HG03439 (cell line): ENCODE measurements around the gene ADAMTS4.
A peak's percentile ranks its signal among the peaks of the same experiment; 100 is the strongest.
"Not testable (repeated sequence)": the region's sequence is repeated elsewhere in the genome, so short reads cannot be mapped to it uniquely, and the experiment has no call there.

Source experiments
- ATAC-seq: cut with Tn5 transposase; IDR thresholded peaks from one replicate; pipeline ENCODE4 v1.9.1; 2021; ENCODE audit warnings: mild to moderate bottlenecking, moderate library complexity; ENCODE audit not compliant: unreplicated experiment

Gene ADAMTS4

DNA sequence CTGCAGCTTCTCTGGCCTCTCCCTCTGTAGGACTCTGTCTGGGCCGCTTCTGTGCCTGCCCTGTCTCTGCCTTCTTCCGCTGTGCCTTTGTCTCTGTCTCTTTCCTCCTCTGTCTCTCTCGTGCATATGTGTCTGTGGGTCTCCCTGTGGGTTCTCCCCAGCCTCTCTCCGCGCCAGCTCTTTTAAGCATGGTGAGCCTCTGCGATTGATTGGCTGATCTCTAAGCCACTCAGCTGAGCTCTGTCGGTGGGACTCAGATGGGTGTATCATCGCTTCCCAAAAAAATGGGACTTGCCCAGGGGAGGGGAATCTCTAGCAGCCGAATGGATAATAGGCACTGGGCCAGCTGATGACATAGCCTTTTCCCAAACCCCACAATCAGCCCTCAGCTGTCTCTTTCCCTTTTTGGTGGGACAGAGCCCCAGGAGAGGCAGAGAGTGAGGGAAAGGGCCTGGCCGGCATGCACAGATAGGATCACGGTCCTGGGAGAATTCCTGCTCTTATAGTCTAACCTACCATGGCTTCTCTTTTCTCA lies at the start of gene ADAMTS4:
Gene ADAMTS4 (minus strand): TSS at position 158 of the 535 bp plus-strand sequence. CDS start 427 bp downstream, outside the sequence.
- no peak for ATAC-seq

DNA sequence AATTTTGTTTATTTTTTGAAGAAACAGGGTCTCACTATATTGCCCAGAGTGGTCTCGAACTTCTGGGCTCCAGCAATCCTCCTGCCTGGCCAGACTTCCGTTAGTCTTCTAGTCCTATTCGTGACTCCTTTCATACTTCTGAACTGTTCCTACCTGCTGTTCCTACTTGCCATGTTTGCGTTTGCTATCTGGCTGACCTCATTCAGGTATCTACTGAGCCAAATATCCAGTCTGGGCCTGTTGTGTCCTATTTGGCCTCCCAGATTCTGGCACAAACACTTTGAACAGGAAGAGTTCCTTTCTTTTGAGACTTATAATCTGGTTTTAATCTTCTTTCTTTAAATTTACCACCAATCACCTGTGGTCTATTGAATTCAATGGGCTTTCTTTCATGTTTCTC lies 46.0 kb upstream of the ADAMTS4 start:
- no peak for ATAC-seq

DNA sequence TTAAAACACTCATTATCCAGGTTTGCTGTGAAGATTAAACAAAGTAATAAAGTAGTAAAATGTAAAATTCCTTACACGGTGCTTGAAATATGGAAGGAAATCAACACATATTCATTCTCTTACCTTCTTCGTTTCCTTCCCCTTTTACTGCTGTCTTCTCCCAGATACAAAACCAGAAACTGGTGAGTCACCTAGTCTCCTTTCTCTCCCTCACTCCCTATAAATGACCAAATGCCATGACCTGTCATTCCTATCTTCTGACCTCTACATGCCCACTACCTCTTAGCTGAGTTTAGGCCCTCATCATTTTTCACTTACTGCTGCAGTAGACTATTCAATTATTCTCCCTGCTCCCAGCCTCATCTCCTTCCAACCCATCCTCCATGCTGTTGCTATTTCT lies 43.5 kb upstream of the ADAMTS4 start:
- no peak for ATAC-seq

DNA sequence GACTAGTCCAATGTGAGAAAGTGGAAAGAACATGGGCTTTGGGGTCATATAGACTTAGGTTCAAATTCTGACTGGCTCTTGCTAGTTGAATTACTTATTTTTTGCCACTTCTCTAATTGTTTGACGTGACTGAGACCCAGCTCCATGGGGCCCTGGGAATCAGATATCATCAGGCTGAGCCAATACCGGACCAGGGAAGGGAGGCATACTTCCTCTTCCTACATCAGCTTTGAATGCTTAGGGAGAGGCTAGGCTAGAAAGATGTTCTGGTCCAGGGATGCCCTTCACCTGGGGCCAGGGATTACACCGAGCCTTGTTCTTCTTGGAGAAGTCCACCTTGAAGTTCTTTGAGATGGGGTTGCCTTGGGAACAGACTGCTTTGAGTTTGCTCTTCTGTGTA lies 42.8 kb upstream of the ADAMTS4 start:
- ATAC-seq = no peak

GRCh38 chr1:161238039-161238473 lies 39.2 kb upstream of the ADAMTS4 start, which contains the start of gene NR1I3:
NR1I3 (minus strand) TSS chr1:161238203; CDS start chr1:161236565, 1,638 bp downstream.
- no peak for ATAC-seq

DNA sequence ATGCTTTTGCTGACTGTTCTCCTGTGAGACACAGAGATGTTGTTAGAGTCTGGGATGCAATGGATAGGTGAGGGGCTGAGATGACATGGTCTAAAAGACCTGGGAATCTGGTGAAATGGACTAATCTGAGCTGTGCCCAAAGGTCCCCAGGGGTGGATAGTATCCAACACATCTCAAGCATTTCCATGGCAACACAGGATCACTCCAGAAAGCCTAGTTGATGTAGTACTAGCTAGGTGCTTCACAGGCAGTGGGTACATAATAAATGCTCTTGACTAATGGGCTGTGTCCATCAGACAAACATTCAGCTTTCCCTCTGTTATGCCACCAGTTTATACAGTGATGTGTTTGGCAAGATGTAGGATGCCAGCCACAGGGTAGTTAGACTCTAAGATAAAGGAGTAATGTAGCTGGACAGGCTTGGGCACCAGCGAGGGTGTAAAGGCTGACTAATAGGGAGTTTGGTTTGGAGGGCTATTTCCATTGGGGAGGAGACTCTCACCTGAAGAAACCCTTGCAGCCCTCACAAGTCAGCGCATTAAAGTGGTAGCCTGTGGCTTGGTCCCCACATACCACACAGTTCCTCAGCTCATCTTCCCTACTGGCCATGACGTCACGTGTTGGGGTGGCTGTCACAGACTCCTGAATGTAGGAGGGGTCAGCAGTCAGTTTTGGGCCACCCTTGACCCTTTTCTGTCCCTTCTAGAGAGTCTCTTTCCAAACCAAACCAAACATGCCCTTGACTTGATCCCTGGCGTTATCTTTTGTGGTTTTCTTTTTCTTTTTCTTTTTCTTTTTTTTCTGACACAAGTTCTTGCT lies 37.3 kb upstream of the ADAMTS4 start:
- ATAC-seq = no peak

DNA sequence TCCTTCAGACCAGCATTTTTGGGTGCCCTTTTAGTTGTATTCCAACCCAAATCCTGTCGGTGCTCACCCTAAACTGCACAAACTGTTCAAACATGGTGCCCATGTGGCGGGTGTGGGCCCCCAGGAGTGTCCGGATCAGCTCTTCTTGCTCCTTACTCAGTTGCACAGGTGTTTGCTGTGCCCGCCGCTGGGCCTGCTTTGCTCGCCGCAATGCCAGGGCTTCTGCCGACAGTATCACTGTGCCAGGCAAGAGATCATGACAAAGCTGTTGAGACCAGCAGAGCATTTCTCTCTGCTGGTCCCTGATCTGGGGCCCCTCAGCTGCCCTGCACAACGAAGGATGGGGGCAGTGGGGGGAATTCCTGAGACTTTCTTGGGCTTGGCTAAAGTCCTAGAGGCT lies 34.2 kb upstream of the ADAMTS4 start:
- no peak for ATAC-seq

DNA sequence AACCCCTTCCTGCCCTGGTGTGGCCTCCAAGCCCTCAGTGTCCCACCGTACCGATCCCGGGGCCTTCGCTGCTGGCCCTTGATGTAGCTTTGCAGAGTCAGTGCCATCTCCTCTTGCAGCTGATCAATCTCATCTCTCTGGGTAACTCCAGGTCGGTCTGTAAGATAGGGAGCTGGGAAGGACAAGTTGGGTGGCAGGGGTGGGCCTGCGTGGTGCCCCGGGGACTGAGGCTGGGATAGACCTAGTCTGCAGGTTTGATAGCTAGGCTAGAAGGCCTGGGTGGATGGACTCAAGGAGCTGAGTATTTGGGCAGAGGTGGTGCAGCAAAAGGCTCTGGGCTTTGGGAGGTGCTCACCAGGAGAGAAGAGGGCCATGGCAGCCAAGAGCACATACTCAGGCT lies 31.9 kb upstream of the ADAMTS4 start:
- no peak for ATAC-seq

GRCh38 chr1:161229896-161230295 lies 31.0 kb upstream of the ADAMTS4 start:
- no peak for ATAC-seq

- no peak for ATAC-seq
Measured at GRCh38 chr1:161228032-161228431, 29.2 kb upstream of the ADAMTS4 start.

DNA sequence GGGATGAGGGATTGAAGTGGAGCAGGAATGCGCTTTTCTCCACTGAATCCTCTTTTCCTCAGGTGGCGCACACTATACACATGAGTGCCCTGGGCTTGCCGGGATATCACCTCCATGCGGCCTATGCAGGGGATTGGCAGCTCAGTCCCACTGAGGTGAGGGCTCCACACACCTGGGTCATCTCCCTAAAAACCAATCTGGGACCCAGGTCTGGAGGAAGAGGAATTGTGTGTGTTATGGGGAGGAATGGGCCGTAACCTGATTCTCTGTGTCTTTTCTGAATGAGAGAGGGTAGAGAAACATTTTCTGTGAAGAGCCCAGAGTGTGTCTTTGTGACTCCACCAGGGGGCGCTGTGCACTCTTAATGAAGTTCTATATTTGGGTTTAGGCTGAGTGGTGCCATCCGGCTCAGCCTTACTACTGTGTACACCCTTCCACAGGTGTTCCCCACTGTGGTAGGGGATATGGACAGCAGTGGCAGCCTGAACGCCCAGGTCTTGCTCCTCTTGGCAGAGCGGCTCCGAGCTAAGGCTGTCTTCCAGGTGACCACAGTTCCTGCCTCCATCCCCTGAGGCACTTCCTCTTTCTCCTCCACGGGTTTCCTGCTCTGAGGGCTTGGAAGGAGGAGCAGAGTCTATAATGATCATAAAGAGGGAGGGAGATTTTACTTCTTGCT lies 28.5 kb upstream of the ADAMTS4 start:
- peak; percentile 44 for ATAC-seq

DNA sequence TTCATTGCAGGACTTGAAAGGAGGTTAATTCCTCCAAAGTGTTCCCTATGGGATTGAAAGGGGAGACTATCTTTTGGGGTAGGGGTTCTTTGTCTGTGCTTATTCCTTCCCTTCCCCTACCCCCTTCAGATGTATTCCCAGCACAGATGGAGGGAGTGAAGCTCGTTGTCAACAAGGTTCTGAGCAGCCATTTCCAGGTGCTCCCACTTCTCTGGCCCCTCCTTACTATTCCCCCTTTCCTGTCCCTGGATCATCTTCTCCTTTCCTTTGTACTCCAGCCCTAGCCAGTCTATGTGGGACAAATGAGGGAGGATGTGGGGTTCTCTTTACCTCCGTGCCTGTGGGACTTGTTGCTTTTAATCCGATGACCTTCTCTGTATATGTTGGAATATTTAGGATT lies 27.9 kb upstream of the ADAMTS4 start:
- no peak for ATAC-seq

DNA sequence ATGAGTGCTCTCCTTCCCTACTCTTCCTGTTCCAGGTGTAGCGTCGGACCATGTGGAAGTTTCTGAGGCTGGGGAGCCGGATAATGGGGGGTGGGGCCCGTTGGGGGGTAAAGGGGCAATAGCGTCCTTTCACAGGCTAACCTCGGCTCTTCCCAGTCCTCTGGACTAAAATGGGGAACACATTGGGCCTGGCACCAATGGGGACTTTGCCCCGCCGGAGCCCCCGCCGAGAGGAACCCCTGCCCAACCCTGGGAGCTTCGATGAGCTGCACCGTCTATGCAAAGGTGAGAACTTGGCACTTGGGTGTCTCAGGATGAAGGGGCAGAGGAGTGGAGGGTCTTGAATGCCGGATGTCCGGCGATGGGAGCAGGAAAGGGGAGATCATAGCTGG lies 27.5 kb upstream of the ADAMTS4 start:
- ATAC-seq = peak; percentile 1

DNA sequence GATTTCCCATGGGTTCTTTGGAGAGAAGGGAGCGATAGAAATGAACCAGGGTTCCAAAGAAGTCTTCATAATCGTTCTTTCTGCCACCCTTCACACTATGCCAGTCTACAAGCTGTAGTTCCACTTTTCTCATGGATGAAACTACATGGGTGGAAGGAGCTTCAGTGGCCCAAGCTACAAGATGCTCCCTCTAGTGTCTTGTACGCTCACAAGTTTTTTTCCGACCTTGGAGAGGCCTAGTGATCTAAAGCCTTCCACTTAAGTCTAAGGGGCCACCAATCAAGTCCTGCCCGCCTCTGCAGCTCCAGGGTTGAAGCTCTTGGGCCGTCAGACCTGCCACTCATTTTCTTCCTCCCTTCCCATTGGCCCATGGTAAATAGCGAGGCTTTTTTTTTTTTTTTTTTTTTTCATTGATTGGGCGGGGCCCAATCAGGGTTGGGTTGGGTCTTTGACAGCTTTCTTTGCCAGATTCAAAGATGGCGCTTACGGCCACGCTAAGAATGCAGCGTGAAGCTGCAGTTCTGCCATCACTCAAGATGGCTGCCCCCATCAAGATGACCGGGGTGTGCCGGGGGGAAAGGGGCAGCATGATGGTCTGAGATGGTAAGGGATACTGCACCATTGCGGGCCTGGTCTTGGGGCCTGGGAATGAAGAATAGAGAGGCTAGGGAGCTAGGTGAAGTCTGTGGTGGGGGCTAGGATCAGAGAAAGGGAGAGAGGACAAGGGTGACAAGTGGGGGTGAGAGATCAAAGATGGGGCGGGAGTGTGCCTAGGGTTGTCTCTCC lies 26.9 kb upstream of the ADAMTS4 start, which contains the start of gene TOMM40L:
Gene TOMM40L (plus strand): TSS at position 527 of the 786 bp plus-strand sequence. CDS start 430 bp downstream, outside the sequence.
- ATAC-seq = peak; percentile 93

DNA sequence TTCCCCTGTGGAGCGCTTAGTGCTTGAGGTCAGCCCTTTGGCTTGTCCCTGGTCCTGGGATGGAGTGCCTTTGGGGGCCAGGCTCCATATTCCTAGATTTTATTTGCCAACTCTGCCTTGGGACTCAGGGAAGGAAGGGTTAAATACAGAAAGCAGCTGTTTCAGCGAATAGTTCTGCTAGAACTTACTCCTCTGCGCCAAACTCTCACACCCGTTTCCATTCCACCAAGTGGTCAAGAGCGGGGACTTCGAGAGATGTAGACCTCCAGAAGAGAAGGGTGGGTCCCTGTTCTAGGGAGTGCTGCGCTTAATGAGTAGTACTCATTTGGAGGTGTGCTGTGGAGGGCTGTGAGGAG lies 26.3 kb upstream of the ADAMTS4 start:
- ATAC-seq = no peak

GRCh38 chr1:161224695-161225087 lies 25.8 kb upstream of the ADAMTS4 start:
- ATAC-seq = not testable (repeated sequence)

DNA sequence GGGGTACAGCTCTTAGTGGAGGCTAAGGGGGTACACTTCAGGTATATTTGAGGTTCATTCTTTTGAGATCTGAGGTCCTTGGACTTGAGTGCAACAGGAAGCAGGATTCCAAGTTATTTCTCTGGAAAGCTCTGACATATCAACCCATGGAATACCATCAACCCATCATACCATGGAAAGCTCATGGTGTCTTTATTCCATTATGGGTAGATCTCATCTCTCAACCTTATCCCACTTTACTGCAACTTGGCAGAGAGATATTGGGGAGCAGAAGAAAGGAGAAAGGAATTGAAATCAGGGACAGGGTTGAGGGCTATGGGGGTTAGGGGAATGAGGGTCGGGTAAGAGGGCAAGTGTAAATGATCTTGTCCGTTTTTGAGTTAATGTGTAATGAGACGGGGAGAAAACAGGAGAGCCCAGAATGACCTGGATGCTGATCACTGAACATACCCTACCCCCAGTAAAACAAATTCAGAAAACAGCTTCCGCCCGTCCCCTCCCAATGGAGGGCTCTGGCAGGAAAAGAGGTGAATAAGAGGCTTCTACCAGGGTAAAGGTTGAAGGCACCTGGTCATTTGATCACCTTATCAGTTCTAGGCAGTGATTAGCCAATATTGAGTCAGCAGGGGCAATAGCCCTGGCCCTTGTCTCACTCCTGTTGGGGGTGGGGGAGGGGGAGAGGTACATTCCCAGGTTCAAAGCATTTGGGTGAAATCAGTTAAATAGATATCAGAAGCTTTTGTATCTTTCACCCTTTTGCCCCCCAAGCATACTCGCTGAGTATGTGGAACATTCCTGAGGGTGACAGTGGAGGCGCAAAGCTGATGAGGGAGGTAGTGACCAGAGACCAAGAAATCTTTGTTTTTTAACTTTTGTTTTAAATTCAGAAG lies 25.2 kb upstream of the ADAMTS4 start:
- ATAC-seq = no peak

DNA sequence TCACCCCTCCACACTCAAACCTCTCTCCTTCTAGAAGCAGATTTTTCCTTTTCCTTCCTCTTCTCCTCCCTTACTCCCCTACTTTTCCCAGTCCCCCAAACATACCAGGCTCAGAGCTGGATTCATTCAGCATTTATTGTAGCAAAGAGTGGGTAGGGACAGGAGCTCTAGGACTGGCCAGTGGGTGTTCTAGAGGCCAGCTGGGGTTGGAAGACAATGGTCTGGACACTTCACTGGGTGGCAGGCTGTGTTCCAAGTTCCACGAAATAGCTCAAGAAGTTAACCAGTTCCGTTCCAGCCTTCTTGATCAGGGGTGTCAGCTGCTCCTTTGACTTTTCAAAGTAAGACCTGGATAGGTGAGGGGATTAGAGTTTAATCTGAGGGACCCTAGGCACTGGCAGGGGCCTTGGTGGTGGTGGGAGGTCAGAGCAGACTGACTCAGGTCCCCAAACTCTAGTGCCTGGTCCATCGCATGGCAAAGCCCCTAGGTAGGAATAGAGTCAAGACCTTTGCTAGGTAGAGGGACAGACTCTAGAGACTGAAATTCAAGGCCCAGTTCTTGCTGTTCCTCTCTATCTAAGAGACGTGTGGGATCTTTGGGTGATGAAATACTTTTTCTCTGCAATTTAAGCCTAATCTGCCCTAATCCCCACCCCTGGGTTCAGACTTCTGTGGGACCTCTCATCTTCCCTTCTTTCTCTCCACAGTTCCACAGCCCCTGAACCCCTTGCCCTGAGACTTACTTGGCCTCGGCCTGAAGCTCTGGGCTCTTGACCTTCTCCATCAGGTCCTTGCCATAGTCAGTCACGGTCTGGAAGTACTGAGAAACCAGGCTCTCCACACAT lies 23.5 kb upstream of the ADAMTS4 start:
- no peak for ATAC-seq

DNA sequence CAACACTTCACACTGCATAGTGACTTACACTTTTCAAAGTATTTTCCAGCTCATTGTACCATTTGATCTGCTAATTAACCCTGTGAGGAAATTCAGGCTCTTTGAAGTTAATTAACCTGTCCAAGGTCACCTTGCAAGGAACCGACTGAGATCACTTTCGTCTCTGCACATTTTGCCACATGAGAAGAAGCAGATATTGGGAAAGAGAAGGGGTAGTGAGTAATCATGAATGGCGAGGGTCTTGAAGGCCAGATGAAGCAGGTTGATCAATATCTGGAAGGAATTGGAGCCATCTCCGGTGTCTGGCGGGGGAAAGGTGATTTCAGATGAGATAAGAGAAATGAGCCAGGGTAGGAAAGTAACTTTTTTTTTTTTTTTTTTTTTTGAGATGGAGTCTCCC lies 21.1 kb upstream of the ADAMTS4 start:
- ATAC-seq = no peak
